ENCODE measurements around the gene TLE2.
A peak's percentile ranks its signal among the peaks of the same experiment; 100 is the strongest.

Gene TLE2

DNA sequence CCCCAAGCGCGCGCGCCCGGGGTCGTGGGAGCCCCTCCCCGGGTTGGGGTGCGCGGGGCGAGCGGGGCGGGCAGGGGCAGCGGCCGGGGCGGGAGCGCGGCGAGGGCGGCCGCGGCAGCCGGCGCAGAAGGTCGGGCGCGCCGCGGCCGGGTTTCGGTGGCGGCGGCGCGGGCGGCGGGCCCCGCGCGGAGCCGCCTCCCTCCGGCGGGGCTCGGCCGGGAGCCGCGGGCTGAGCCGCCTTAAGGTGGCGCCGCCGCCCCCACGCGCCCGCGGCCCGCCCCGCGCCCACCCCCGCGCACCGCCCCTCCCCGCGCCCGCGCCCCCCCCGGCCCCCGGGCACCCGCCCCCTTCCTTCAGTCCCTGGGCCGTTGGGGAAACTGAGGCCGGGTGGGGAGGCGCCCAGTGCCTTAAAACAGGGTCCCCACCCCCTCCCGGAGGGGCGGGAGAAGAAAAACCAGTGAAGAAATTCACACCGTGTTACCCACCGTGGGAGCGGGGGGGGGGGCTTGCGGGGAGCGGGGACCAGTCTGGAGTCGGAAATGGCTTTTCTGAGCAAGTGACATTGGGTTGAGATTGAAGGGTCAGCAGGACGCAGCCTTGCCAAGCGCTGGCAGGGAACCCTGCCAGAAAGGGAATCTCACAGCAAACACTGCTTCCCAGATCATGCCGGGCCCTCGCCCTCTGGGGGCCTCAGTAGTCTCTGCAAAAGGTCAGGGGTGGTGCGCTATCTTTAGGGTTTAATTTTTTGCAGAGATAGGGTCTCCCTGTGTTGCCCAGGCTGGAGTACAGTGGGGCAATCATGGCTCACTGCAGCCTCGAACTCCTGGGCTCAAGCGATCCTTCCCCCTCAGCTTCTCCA, at the start of gene TLE2:
TSS of gene TLE2 (minus strand) at position 216 of the 859 bp plus-strand sequence. CDS start 376 bp downstream, outside the sequence.
- DNase-seq (ENCODE audit: low read depth) = no peak
- in situ Hi-C loops (cut with HindIII; ENCODE audit: low sequenced_read_pairs) = no loop called here
- TF ChIP-seq, protein P1, sequence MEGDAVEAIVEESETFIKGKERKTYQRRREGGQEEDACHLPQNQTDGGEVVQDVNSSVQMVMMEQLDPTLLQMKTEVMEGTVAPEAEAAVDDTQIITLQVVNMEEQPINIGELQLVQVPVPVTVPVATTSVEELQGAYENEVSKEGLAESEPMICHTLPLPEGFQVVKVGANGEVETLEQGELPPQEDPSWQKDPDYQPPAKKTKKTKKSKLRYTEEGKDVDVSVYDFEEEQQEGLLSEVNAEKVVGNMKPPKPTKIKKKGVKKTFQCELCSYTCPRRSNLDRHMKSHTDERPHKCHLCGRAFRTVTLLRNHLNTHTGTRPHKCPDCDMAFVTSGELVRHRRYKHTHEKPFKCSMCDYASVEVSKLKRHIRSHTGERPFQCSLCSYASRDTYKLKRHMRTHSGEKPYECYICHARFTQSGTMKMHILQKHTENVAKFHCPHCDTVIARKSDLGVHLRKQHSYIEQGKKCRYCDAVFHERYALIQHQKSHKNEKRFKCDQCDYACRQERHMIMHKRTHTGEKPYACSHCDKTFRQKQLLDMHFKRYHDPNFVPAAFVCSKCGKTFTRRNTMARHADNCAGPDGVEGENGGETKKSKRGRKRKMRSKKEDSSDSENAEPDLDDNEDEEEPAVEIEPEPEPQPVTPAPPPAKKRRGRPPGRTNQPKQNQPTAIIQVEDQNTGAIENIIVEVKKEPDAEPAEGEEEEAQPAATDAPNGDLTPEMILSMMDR (IDR thresholded peaks at IDR 0.05; ENCODE audit: low read depth, low read length, missing control alignments) = no peak
- peak within 1 kb of the TSS; percentile 44 for H3K4me3 ChIP-seq (ENCODE audit: low read depth, low read length)

DNA sequence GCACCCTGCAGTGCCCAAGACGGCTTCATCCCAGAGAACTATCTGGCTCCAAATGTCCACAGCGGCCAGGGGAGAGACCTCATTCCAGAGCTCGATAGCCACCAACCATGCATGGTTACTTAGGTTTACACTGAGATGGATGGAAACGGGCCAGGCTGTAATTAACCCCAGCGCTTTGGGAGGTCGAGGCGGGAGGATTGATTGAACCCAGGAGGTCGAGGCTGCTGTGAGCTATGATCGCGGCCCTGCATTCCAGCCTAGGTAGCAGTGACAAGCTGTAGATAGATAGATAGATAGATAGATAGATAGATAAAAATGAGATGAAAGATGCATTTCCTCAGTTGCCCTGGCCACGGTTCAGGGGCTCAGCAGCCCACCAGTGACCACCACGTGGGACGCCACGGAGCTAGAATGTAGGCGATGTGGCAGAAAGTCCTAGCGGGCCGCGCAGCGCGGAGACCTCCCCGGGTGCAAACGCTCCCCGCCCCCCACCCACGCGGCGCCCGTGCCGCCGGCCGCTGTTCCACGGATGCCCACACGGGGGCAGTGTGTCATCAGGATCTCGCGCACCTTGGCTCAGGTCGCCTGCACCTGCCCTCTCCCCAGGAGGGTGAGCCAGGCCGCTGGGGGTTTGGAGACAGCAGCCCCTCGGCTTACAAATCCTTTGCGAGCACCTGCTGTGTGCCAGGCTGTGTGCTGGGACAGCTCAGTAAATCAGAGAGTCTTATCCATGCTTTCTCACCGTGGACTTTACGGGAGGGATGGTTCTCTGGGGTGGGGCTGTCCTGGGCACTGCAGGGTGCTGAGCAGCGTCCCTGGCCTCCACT, 46.7 kb upstream of the TLE2 start:
- DNase-seq (ENCODE audit: low read depth) = no peak
- H3K4me3 ChIP-seq (ENCODE audit: low read depth, low read length) = peak overlapping the region; percentile 4
- TF ChIP-seq, protein P1 (IDR thresholded peaks at IDR 0.05; ENCODE audit: low read depth, low read length, missing control alignments) = peak; percentile 89
- in situ Hi-C loops (cut with HindIII; ENCODE audit: low sequenced_read_pairs) = no loop called here

DNA sequence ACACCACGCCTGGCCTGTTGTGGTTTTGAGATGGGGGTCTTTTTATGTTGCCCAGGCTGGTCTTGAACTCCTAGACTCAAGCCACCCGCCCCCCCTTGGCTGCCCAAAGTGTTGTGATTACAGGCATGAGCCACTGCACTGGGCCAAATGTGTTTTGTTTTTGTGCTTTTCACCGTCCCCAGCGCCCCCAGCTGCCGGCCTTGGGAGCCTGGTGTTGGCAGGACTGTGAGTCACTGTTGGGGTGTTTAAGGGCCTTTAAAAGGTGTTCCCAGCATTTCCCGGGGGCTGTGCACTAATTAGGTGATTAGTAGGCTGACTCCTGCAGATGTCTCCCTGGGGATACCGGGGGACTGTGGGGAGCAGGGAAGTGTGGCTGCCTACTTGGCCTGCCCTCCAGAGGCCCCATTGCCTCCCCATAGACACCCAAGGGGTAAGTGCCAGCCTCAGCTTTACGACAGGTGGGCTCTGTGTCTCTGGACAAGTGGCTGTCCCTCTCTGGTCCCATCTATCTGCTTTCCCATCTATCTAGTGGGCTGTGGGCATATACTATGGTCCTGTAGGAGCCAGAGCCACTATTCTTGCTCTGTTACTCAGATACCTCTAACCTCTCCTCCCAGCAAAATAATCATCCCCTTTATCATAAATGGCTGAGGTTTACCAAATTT, 45.0 kb upstream of the TLE2 start:
- H3K4me3 ChIP-seq (ENCODE audit: low read depth, low read length) = no peak overlapping the region
- in situ Hi-C loops (cut with HindIII; ENCODE audit: low sequenced_read_pairs) = no loop called here
- TF ChIP-seq, protein P1 (IDR thresholded peaks at IDR 0.05; ENCODE audit: low read depth, low read length, missing control alignments) = peak; percentile 21
- DNase-seq (ENCODE audit: low read depth) = no peak

DNA sequence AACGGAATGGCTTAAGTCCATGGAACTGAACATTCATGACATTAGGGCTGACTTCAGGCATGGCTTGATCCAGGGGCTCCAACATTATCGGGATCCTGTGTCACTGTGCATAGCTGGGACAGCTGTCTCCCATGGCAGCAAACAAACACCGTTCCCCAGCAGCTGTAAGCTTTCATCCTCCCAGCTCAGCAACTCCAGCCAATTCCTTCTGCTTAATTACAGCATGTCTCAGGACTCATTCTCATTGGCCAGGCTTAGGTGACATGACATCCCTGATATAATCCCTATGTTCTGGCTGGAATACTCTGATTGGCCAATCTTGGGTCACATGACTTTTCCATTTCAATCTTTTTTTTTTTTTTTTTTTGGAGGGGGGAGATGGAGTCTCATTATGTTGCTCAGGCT, 44.1 kb upstream of the TLE2 start:
- H3K4me3 ChIP-seq (ENCODE audit: low read depth, low read length) = no peak overlapping the region
- in situ Hi-C loops (cut with HindIII; ENCODE audit: low sequenced_read_pairs) = no loop called here
- TF ChIP-seq, protein P1 (IDR thresholded peaks at IDR 0.05; ENCODE audit: low read depth, low read length, missing control alignments) = no peak
- peak; percentile 35 for DNase-seq (ENCODE audit: low read depth)

DNA sequence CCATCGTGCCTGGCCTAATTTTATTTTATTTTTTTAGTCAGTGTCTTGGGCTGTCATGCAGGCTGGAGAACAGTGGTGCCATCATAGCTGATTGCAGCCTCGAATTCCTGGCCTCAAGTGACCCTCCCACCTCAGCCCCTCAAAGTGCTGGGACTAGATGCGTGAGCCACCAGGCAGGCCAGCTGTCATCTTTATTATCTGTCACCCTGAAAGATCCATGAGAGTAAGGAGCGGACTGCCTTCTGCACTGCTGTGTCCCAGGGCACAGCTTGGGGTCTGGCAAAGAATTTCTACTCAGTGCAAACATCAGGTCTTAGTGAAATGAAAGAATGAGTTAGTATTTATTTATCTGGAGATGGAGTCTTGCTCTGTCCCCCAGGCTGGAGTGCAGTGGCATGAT, 42.7 kb upstream of the TLE2 start:
- TF ChIP-seq, protein P1 (IDR thresholded peaks at IDR 0.05; ENCODE audit: low read depth, low read length, missing control alignments) = no peak
- DNase-seq (ENCODE audit: low read depth) = no peak
- in situ Hi-C loops (cut with HindIII; ENCODE audit: low sequenced_read_pairs) = no loop called here
- H3K4me3 ChIP-seq (ENCODE audit: low read depth, low read length) = no peak overlapping the region

DNA sequence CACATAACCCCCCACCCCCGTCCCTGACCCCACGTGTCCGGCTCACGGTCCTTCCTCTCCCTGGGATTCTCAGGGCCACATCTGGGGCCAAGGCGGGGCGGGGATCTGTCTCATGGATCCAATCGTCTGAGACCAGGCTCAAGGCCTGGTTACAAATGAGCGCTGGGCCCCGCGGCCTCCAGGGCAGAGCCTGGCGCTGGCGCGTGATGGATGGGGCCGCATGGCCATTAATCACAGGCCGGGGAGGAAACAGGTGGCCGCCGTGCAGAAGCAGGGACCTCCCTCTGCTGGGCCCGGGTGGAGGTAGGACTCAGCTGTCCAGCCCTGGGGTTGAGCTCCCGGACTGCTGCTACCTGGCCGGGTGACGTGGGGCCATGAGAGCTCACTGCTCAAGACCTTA, 39.0 kb upstream of the TLE2 start:
- H3K4me3 ChIP-seq (ENCODE audit: low read depth, low read length) = no peak overlapping the region
- TF ChIP-seq, protein P1 (IDR thresholded peaks at IDR 0.05; ENCODE audit: low read depth, low read length, missing control alignments) = no peak
- in situ Hi-C loops (cut with HindIII; ENCODE audit: low sequenced_read_pairs) = no loop called here
- no peak for DNase-seq (ENCODE audit: low read depth)
